Astrocyte (in vitro differentiated cells and primary cell): Measurements from ENCODE around the gene C1orf146. TPM values are rescaled to one million over a fixed set of nuclear protein-coding genes. Genes with fewer than 3 reads are reported as not detected.

ENCODE experiments used
- DNase-seq: peaks from one replicate; pipeline ENCODE4 v3.0.0-alpha.2; 2010; ENCODE audit warnings: low read depth
- FAIRE-seq: peaks from 2 replicates; lab custom pipeline; 2011; peaks lifted over from hg19 to GRCh38; lab: Jason Lieb, UNC
- H2AFZ ChIP-seq: 2 replicates; pipeline ENCODE4 v1.6.0; 2012; ENCODE audit warnings: low read depth, low read length, inconsistent platforms
- H3K27ac ChIP-seq: 2 replicates; pipeline ENCODE4 v1.5.1; 2011; ENCODE audit warnings: low read depth, low read length, inconsistent platforms
- H3K27me3 ChIP-seq: 2 replicates; pipeline ENCODE4 v1.6.0; 2011; ENCODE audit warnings: low read length, inconsistent platforms; ENCODE audit not compliant: insufficient read depth
- H3K36me3 ChIP-seq: 2 replicates; pipeline ENCODE4 v1.5.1; 2011; ENCODE audit warnings: low read length, inconsistent platforms; ENCODE audit not compliant: insufficient read depth
- H3K4me1 ChIP-seq: 2 replicates; pipeline ENCODE4 v1.5.1; 2011; ENCODE audit warnings: low read length, inconsistent platforms; ENCODE audit not compliant: insufficient read depth
- H3K4me2 ChIP-seq: 2 replicates; pipeline ENCODE4 v1.6.0; 2012; ENCODE audit warnings: low read length, inconsistent platforms
- H3K4me3 ChIP-seq: 2 replicates; pipeline ENCODE4 v1.5.1; 2011; ENCODE audit warnings: low read depth, mild to moderate bottlenecking, low read length, inconsistent platforms; ENCODE audit not compliant: insufficient read depth
- H3K79me2 ChIP-seq: 2 replicates; pipeline ENCODE4 v1.6.0; 2012; ENCODE audit warnings: mild to moderate bottlenecking, low read length, inconsistent platforms; ENCODE audit not compliant: insufficient read depth
- H3K9ac ChIP-seq: 2 replicates; pipeline ENCODE4 v1.6.0; 2012; ENCODE audit warnings: mild to moderate bottlenecking, low read length, inconsistent platforms
- H3K9me3 ChIP-seq: 2 replicates; pipeline ENCODE4 v1.5.1; 2012; ENCODE audit warnings: low read depth, mild to moderate bottlenecking, low read length, inconsistent platforms; ENCODE audit not compliant: insufficient read depth
- H4K20me1 ChIP-seq: 2 replicates; pipeline ENCODE4 v1.6.0; 2012; ENCODE audit warnings: low read length, inconsistent platforms; ENCODE audit not compliant: insufficient read depth
- H3K27ac Mint-ChIP-seq: one replicate; pipeline ENCODE4 v1.8.0; 2021; ENCODE audit warnings: mild to moderate bottlenecking, mixed read lengths; ENCODE audit not compliant: unreplicated experiment
- H3K27me3 Mint-ChIP-seq: one replicate; pipeline ENCODE4 v1.8.0; 2021; ENCODE audit warnings: low read depth, mixed read lengths; ENCODE audit not compliant: unreplicated experiment
- H3K36me3 Mint-ChIP-seq: one replicate; pipeline ENCODE4 v1.8.0; 2021; ENCODE audit warnings: low read depth, mixed read lengths; ENCODE audit not compliant: unreplicated experiment
- H3K4me1 Mint-ChIP-seq: one replicate; pipeline ENCODE4 v1.8.0; 2021; ENCODE audit warnings: low read depth, mixed read lengths; ENCODE audit not compliant: unreplicated experiment
- H3K4me3 Mint-ChIP-seq: one replicate; pipeline ENCODE4 v1.8.0; 2021; ENCODE audit warnings: mild to moderate bottlenecking, moderate library complexity, mixed read lengths; ENCODE audit not compliant: unreplicated experiment
- H3K9me3 Mint-ChIP-seq: one replicate; pipeline ENCODE4 v1.8.0; 2021; ENCODE audit warnings: mild to moderate bottlenecking, mixed read lengths; ENCODE audit not compliant: unreplicated experiment
- CTCF ChIP-seq: IDR thresholded peaks from 2 replicates; pipeline ENCODE4 v1.5.1; 2011; ENCODE audit warnings: low read depth, mild to moderate bottlenecking, inconsistent platforms, low read length, moderate library complexity; ENCODE audit not compliant: insufficient read depth
- EZH2 ChIP-seq: IDR thresholded peaks from 2 replicates; pipeline ENCODE4 v1.6.1; 2012; ENCODE audit warnings: mild to moderate bottlenecking, low read length, inconsistent platforms; ENCODE audit not compliant: insufficient read depth
- total RNA-seq: library from RNA; stranded (reverse); gene quantifications from 2 replicates; pipeline ENCODE4 v1.2.1, GENCODE V29; 2021

C1orf146 gene
- total RNA-seq, 1 donor from 2014 or later, result not detected

GRCh38 chr1:92262516-92262915 lies 44.8 kb downstream of the C1orf146 start:
- Histone ChIP-seq H3K9me3 (no peaks in the 10 kb centered on the region), H3K4me3 (no peak overlapping the region), H3K4me2 (no peak overlapping the region), H3K79me2 (no peaks in the 10 kb centered on the region), H3K4me1 (no peaks in the 10 kb centered on the region), H3K27ac (no peak overlapping the region), H3K9ac (no peak overlapping the region), H3K27me3 (no peaks in the 10 kb centered on the region), H3K36me3 (peaks cover 22% of the 10 kb centered on the region), H2AFZ (no peak overlapping the region), H4K20me1 (no peaks in the 10 kb centered on the region)
- no peak for FAIRE-seq
- Mint-ChIP-seq H3K9me3 (no peaks in the 10 kb centered on the region), H3K4me1 (peaks cover 1% of the 10 kb centered on the region), H3K27me3 (no peaks in the 10 kb centered on the region), H3K27ac (no peak overlapping the region), H3K36me3 (peaks cover 15% of the 10 kb centered on the region), H3K4me3 (no peak overlapping the region)
- DNase-seq, result no peak
- TF ChIP-seq CTCF, result no peak
- TF ChIP-seq EZH2, result no peak

- Histone ChIP-seq H3K4me3 (no peak overlapping the region), H3K79me2 (no peaks in the 10 kb centered on the region), H3K9ac (no peak overlapping the region), H4K20me1 (no peaks in the 10 kb centered on the region), H2AFZ (no peak overlapping the region), H3K4me2 (no peak overlapping the region), H3K27ac (no peak overlapping the region), H3K27me3 (no peaks in the 10 kb centered on the region), H3K4me1 (peaks cover 10% of the 10 kb centered on the region), H3K9me3 (no peaks in the 10 kb centered on the region), H3K36me3 (peaks cover 6% of the 10 kb centered on the region)
- peaks cover 1% of the 10 kb centered on the region for H3K9me3 Mint-ChIP-seq
- peaks cover 17% of the 10 kb centered on the region for H3K36me3 Mint-ChIP-seq
- TF ChIP-seq CTCF (no peak), EZH2 (no peak)
- FAIRE-seq, result no peak
- no peaks in the 10 kb centered on the region for H3K27me3 Mint-ChIP-seq
- no peak overlapping the region for H3K4me3 Mint-ChIP-seq
- no peak for DNase-seq
- no peak overlapping the region for H3K27ac Mint-ChIP-seq
- peaks cover 8% of the 10 kb centered on the region for H3K4me1 Mint-ChIP-seq
These were observed 55.3 kb downstream of the C1orf146 start for GRCh38 chr1:92273039-92273438.

- H3K4me1 Mint-ChIP-seq, result peaks cover 8% of the 10 kb centered on the region
- no peak for FAIRE-seq
- no peak overlapping the region for H3K9ac ChIP-seq
- H3K9me3 ChIP-seq, result no peaks in the 10 kb centered on the region
- H3K4me2 ChIP-seq, result peak overlapping the region; percentile 14
- H3K36me3 ChIP-seq, result no peaks in the 10 kb centered on the region
- no peaks in the 10 kb centered on the region for H3K79me2 ChIP-seq
- H3K27ac Mint-ChIP-seq, result no peak overlapping the region
- H3K27me3 Mint-ChIP-seq, result no peaks in the 10 kb centered on the region
- H3K27ac ChIP-seq, result no peak overlapping the region
- no peaks in the 10 kb centered on the region for H3K27me3 ChIP-seq
- H3K36me3 Mint-ChIP-seq, result peaks cover 17% of the 10 kb centered on the region
- no peak for TF ChIP-seq CTCF
- TF ChIP-seq EZH2, result no peak
- H3K4me3 Mint-ChIP-seq, result no peak overlapping the region
- no peak overlapping the region for H3K4me3 ChIP-seq
- DNase-seq, result peak; percentile 47
- no peaks in the 10 kb centered on the region for H4K20me1 ChIP-seq
- no peak overlapping the region for H2AFZ ChIP-seq
- H3K9me3 Mint-ChIP-seq, result peaks cover 1% of the 10 kb centered on the region
- peaks cover 10% of the 10 kb centered on the region for H3K4me1 ChIP-seq
These were observed 57.2 kb downstream of the C1orf146 start for GRCh38 chr1:92274939-92275338.
